Vagina (tissue), 2 donors: ENCODE measurements around the gene B3GAT2. TPM values are rescaled to one million over a fixed set of nuclear protein-coding genes. Genes with fewer than 3 reads are reported as not detected.

ENCODE experiments used
- DNase-seq, 2 donors: peaks; one replicate each; pipeline ENCODE4 v3.0.0-alpha.2; 2017; ENCODE audit errors: extremely low spot score in 2 of 2
- H3K27ac ChIP-seq: fragments of 200-600 bp; sonication (generic); one replicate; pipeline ENCODE4 v1.5.1; 2019
- H3K27me3 ChIP-seq: fragments of 200-600 bp; sonication (generic); one replicate; pipeline ENCODE4 v1.5.1; 2019
- H3K36me3 ChIP-seq, 2 donors: fragments of 200-600 bp; sonication (generic); one replicate each; pipeline ENCODE4 v1.5.1; 2017 to 2019
- H3K4me1 ChIP-seq: fragments of 200-600 bp; sonication (generic); one replicate; pipeline ENCODE4 v1.5.1; 2019
- H3K4me3 ChIP-seq, 2 donors: fragments of 200-600 bp; sonication (generic); 1 replicate in 1 of 2; 2 replicates in 1 of 2; pipeline ENCODE4 v1.5.1; 2016 to 2019
- H3K9me3 ChIP-seq: fragments of 200-600 bp; sonication (generic); one replicate; pipeline ENCODE4 v1.5.1; 2019
- POLR2A ChIP-seq, 2 donors: fragments of 450-650 bp; IDR thresholded peaks; one replicate each; pipeline ENCODE4 v1.6.1; 2017; ENCODE audit warnings: antibody characterized with exemption in 2 of 2, mild to moderate bottlenecking in 2 of 2, moderate library complexity in 2 of 2
- POLR2AphosphoS5 ChIP-seq, 2 donors: sonication (generic); formaldehyde crosslinking; IDR thresholded peaks; one replicate each; pipeline ENCODE4 v1.9.0; 2017; ENCODE audit warnings: antibody characterized with exemption in 2 of 2, mild to moderate bottlenecking in 2 of 2, low read depth in 1 of 2; ENCODE audit not compliant: insufficient read depth in 1 of 2
- intact Hi-C: fragments of 100-400 bp; cut with DNase I; formaldehyde crosslinking; loops from one replicate; pipeline ENCODE4 v1.15.1; 2023
- total RNA-seq: library from RNA; depleted of rRNA; stranded (reverse); fragments of >200 nt; gene quantifications from one replicate; pipeline ENCODE4 v1.2.3, GENCODE V29; 2016
- TF ChIP-seq, protein P1 (sequence below), 3 experiments: fragments of 450-650 bp in 2 of 3; fragments of 200-600 bp in 1 of 3; sonication (generic) in 1 of 3; IDR thresholded peaks; one replicate each; pipeline ENCODE4 v1.5.1; 2017 to 2019; ENCODE audit warnings: antibody characterized with exemption in 3 of 3, mild to moderate bottlenecking in 2 of 3, moderate library complexity in 2 of 3

The B3GAT2 gene
- total RNA-seq, 1 donor from 2014 or later = not detected

DNA sequence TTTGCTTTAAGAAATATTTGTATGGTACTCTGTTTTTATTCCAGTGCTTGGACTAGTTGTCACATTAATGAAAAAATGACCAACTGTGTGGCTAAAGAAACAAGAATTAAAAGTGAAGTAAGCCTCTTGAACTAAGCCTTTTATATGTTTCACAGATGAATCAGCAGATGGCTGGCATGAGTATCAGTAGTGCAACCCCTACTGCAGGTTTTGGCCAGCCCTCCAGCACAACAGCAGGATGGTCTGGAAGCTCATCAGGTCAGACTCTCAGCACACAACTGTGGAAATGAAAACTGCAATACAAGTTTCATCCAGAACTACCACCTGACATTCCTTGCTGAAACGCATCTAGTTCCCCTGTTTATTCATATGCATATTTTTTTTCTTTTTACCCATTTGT is 96.8 kb downstream of the B3GAT2 start:
- Histone ChIP-seq H3K9me3 (no peaks in the 10 kb centered on the region), H3K4me3 (no peak overlapping the region), H3K27me3 (no peaks in the 10 kb centered on the region), H3K27ac (no peak overlapping the region), H3K4me1 (no peaks in the 10 kb centered on the region), H3K36me3 (peaks cover 0 to 3% of the 10 kb centered on the region in 2 donors)
- DNase-seq = no peak
- TF ChIP-seq, protein P1, sequence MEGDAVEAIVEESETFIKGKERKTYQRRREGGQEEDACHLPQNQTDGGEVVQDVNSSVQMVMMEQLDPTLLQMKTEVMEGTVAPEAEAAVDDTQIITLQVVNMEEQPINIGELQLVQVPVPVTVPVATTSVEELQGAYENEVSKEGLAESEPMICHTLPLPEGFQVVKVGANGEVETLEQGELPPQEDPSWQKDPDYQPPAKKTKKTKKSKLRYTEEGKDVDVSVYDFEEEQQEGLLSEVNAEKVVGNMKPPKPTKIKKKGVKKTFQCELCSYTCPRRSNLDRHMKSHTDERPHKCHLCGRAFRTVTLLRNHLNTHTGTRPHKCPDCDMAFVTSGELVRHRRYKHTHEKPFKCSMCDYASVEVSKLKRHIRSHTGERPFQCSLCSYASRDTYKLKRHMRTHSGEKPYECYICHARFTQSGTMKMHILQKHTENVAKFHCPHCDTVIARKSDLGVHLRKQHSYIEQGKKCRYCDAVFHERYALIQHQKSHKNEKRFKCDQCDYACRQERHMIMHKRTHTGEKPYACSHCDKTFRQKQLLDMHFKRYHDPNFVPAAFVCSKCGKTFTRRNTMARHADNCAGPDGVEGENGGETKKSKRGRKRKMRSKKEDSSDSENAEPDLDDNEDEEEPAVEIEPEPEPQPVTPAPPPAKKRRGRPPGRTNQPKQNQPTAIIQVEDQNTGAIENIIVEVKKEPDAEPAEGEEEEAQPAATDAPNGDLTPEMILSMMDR (IDR thresholded peaks at IDR 0.05) = no peak
- TF ChIP-seq POLR2AphosphoS5 (IDR thresholded peaks at IDR 0.05; ENCODE audit: insufficient read depth in 1 of 2, low read depth in 1 of 2) = no peak
- intact Hi-C loops = no loop called here

- no peaks in the 10 kb centered on the region for H3K9me3 ChIP-seq
- no peaks in the 10 kb centered on the region for H3K27me3 ChIP-seq
- H3K36me3 ChIP-seq = peaks cover 0 to 3% of the 10 kb centered on the region in 2 donors
- H3K27ac ChIP-seq = no peak overlapping the region
- intact Hi-C loops = no loop called here
- DNase-seq = no peak
- H3K4me1 ChIP-seq = no peaks in the 10 kb centered on the region
- no peak overlapping the region for H3K4me3 ChIP-seq
- TF ChIP-seq, protein P1 (IDR thresholded peaks at IDR 0.05) = no peak
- TF ChIP-seq POLR2A (IDR thresholded peaks at IDR 0.05) = no peak
- no peak for TF ChIP-seq POLR2AphosphoS5 (IDR thresholded peaks at IDR 0.05; ENCODE audit: insufficient read depth in 1 of 2, low read depth in 1 of 2)
Measured at GRCh38 chr6:70857387-70858077, 99.3 kb downstream of the B3GAT2 start.

DNA sequence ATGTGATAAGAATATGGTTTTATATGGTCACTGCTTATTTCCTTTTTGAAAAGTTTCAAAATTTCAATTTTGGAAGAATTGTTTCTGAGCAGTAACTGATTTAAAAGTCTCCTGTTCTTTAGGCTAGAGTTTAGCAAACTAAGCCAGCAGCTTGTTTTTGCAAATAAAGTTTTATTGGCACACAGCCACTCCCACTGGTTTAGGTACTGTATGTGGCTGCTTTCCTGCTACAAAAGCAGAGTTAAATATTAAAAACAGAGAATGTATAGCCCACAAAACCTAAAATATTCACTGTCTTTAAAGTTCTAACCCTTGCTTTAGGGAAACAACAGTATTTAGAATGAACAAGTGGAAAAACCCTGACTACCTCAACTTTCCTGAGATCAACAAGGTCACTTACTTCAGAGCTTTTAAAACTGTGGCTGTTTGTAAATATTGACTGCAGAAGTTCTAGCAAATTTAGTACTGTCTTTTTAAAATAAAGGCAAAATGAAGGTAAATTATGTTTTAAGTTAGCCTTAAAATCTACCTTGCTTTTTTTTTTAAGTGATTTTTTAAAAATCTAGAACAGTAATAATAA is 104.1 kb downstream of the B3GAT2 start:
- intact Hi-C loops = no loop called here
- H3K4me1 ChIP-seq = no peaks in the 10 kb centered on the region
- TF ChIP-seq POLR2A (IDR thresholded peaks at IDR 0.05) (no peak), POLR2AphosphoS5 (IDR thresholded peaks at IDR 0.05; ENCODE audit: insufficient read depth in 1 of 2, low read depth in 1 of 2) (no peak)
- TF ChIP-seq, protein P1 (IDR thresholded peaks at IDR 0.05) = no peak
- no peaks in the 10 kb centered on the region for H3K27me3 ChIP-seq
- DNase-seq = no peak
- no peak overlapping the region for H3K4me3 ChIP-seq
- H3K36me3 ChIP-seq = no peaks in the 10 kb centered on the region
- no peaks in the 10 kb centered on the region for H3K9me3 ChIP-seq
- no peak overlapping the region for H3K27ac ChIP-seq

- intact Hi-C loops = no loop called here
- no peak for DNase-seq
- H3K27me3 ChIP-seq = no peaks in the 10 kb centered on the region
- H3K4me3 ChIP-seq = no peak overlapping the region
- H3K36me3 ChIP-seq = no peaks in the 10 kb centered on the region
- TF ChIP-seq, protein P1 (IDR thresholded peaks at IDR 0.05) = no peak
- TF ChIP-seq POLR2A (IDR thresholded peaks at IDR 0.05) (no peak), POLR2AphosphoS5 (IDR thresholded peaks at IDR 0.05; ENCODE audit: insufficient read depth in 1 of 2, low read depth in 1 of 2) (no peak)
- no peaks in the 10 kb centered on the region for H3K9me3 ChIP-seq
- no peak overlapping the region for H3K27ac ChIP-seq
- no peaks in the 10 kb centered on the region for H3K4me1 ChIP-seq
Measured at GRCh38 chr6:70849348-70850069, 107.4 kb downstream of the B3GAT2 start.
